ENCODE measurements around the gene SETBP1.

DNA sequence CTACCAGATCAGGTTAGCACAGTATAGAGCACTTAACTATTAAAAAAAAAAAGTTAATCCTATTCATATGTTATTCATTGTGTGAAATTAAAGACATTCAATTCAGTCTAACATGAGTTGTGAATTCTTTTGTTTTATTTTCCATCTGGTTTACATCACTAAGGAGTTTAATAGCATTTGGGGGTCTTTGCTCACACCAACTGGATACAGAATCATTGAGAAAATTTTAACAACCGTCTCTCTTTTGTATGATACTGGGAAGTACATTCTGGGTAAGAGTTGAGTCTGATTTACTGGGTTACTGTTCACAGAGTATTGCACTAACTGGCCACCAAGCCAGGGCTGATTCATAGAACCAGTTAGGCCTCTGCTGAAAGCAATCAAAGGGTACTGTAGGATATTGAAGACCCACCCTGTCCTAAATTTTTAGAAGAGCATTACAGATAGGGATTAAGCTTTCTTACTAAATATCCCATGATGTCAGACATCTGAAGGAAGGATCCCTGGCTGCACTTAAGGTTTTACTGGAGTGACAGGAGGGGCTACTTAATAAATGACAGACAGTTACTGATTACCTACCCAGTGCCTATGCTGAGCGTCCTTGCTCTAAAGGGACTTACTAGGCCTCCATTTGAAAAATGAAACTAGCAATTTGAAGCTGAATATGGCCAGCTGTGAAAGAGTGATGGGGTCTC lies 387.9 kb downstream of the SETBP1 start:
- TF ChIP-seq, protein P1, sequence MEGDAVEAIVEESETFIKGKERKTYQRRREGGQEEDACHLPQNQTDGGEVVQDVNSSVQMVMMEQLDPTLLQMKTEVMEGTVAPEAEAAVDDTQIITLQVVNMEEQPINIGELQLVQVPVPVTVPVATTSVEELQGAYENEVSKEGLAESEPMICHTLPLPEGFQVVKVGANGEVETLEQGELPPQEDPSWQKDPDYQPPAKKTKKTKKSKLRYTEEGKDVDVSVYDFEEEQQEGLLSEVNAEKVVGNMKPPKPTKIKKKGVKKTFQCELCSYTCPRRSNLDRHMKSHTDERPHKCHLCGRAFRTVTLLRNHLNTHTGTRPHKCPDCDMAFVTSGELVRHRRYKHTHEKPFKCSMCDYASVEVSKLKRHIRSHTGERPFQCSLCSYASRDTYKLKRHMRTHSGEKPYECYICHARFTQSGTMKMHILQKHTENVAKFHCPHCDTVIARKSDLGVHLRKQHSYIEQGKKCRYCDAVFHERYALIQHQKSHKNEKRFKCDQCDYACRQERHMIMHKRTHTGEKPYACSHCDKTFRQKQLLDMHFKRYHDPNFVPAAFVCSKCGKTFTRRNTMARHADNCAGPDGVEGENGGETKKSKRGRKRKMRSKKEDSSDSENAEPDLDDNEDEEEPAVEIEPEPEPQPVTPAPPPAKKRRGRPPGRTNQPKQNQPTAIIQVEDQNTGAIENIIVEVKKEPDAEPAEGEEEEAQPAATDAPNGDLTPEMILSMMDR (IDR thresholded peaks at IDR 0.05), result no peak
- no peak for TF ChIP-seq POLR2A (IDR thresholded peaks at IDR 0.05)
